AG04449 (cell line): ENCODE data around the gene ADAMTS12.

Source experiments
- CTCF ChIA-PET: fragments of 350-600 bp; formaldehyde crosslinking; extraction: SDS; loops from one replicate; lab custom pipeline; 2021; ENCODE audit warnings: antibody characterized with exemption; lab: Yijun Ruan, JAX
- POLR2A ChIA-PET: fragments of 400-600, 350-600 bp; formaldehyde crosslinking; extraction: SDS; loops from one replicate; lab custom pipeline; 2020; ENCODE audit warnings: antibody characterized with exemption, inconsistent platforms; lab: Yijun Ruan, JAX
- DNase-seq: peaks from one replicate; pipeline ENCODE4 v3.0.0-alpha.2; 2010; ENCODE audit warnings: low read depth, low spot score
- H3K4me3 ChIP-seq: 2 replicates; pipeline ENCODE4 v1.5.1; 2011; ENCODE audit warnings: low read depth, mild to moderate bottlenecking, control low read depth, low read length
- CTCF ChIP-seq: IDR thresholded peaks from one replicate; pipeline ENCODE4 v1.5.1; 2011; ENCODE audit warnings: mild to moderate bottlenecking, moderate library complexity, low read length, control low read depth, inconsistent platforms; ENCODE audit not compliant: insufficient read depth; ENCODE audit errors: missing control alignments

Gene ADAMTS12

GRCh38 chr5:33601881-33602280 is 289.9 kb downstream of the ADAMTS12 start:
- TF ChIP-seq CTCF = no peak
- no peak overlapping the region for H3K4me3 ChIP-seq
- CTCF ChIA-PET = interaction anchor here (1.4 to 2.5 kb wide), 2 partner anchors 14 to 131 kb away, joined by 4 to 7 read pairs; no protein-coding TSS in a partner anchor
- DNase-seq = no peak
- POLR2A ChIA-PET = no interaction called here

- H3K4me3 ChIP-seq = no peak overlapping the region
- ChIA-PET CTCF (no interaction called here), POLR2A (no interaction called here)
- no peak for TF ChIP-seq CTCF
- no peak for DNase-seq
Measured at GRCh38 chr5:33595303-33595702, 296.5 kb downstream of the ADAMTS12 start.

DNA sequence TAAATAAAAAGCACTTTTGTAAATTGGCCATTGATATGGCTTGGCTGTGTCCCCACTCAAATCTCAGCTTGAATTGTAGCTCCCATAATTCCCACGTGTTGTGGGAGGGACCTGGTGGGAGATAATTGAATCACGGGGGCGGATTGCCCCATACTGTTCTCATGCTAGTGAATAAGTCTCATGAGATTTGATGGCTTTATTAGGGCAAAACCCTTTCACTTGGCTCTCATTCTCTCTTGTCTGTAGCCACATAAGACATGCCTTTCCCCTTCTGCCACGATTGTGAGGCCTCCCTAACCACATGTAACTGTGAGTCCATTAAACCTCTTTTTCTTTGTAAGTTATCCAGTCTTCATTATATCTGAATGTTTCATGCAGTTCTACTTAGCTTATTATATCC is 297.8 kb downstream of the ADAMTS12 start:
- no peak for TF ChIP-seq CTCF
- DNase-seq = no peak
- no peak overlapping the region for H3K4me3 ChIP-seq
- ChIA-PET POLR2A (no interaction called here), CTCF (interaction anchor here (1.0 to 2.2 kb wide), 3 partner anchors 10 to 376 kb away, joined by 3 to 8 read pairs (median 6); no protein-coding TSS in a partner anchor)

DNA sequence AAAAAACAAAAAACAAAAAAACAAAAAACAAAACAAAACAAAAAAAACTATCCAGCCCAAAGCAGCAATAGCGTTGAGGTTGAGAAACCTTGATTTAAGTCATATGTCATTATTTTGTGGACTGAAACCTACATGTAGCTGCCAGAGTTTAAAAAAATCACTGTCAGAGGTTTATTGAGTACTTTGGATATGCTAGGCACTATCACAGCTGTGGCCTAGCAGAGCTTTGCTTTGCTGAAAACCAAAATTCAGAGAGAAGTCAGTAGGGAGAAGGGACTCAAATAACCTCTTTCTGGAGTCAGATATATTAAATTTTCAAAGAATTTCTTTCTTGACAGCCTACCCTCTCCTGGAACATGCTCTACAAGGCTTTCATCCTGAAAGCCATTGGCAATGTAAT is 299.5 kb downstream of the ADAMTS12 start:
- ChIA-PET POLR2A (no interaction called here), CTCF (interaction anchor here (0.6 to 2.2 kb wide), 4 partner anchors 9 to 378 kb away, joined by 4 to 8 read pairs (median 6); no protein-coding TSS in a partner anchor)
- TF ChIP-seq CTCF = no peak

GRCh38 chr5:33588654-33589372 is 303.0 kb downstream of the ADAMTS12 start:
- TF ChIP-seq CTCF = peak; percentile 36
- no peak overlapping the region for H3K4me3 ChIP-seq
- DNase-seq = no peak
- POLR2A ChIA-PET = no interaction called here
- CTCF ChIA-PET = interaction anchor here (0.8 to 3.8 kb wide), 11 partner anchors 9 to 381 kb away, joined by 3 to 32 read pairs (median 6); partner anchors contain the start of genes ADAMTS12 and RXFP3

More for the DNA sequence above, 299.5 kb downstream of the ADAMTS12 start:
- H3K4me3 ChIP-seq = no peak overlapping the region
- no peak for DNase-seq

DNA sequence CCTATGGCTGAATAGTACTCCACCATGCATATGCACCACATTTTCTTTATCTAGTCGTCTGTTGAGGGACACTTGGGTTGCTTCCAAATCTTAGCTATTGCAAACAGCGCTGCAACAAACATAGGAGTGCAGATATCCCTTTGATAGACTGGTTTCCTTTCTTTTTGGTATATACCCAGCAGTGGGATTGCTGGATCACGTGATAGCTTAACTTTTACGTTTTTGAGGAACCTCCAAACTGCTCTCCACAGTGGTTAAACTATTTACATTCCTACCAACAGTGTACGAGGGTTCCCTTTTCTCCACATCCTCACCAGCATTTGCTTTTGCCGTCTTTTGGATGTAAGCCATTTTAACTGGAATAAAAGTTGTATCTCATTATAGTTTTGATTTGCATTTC is 308.5 kb downstream of the ADAMTS12 start:
- CTCF ChIA-PET = interaction anchor here (0.9 kb wide), 1 partner anchor 9 kb away, joined by 4 read pairs; no protein-coding TSS in a partner anchor
- no peak for TF ChIP-seq CTCF
- H3K4me3 ChIP-seq = no peak overlapping the region
- no peak for DNase-seq
- POLR2A ChIA-PET = no interaction called here
